ENCODE measurements around the gene FAM20C.

Gene FAM20C

DNA sequence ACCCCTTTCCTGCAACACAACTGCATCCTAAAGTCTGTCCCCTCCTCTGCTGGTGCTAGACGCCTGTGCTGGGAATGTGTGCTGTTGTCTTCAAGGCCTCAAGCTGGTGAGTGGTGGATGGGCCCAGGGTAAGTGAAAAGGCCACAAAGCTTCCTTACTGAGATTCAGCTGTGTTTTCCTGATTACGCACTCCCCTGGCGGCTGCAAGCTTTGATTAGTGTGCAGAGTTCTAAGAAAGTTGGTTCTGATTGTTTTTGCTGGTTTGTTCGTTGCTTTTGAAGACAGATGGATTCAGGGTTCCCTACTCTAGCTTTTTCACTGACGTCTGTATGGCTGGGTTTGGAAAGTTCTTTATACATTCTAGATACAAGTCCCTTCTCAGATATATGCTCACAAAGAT is 85.7 kb downstream of the FAM20C start:
- no peak for DNase-seq

DNA sequence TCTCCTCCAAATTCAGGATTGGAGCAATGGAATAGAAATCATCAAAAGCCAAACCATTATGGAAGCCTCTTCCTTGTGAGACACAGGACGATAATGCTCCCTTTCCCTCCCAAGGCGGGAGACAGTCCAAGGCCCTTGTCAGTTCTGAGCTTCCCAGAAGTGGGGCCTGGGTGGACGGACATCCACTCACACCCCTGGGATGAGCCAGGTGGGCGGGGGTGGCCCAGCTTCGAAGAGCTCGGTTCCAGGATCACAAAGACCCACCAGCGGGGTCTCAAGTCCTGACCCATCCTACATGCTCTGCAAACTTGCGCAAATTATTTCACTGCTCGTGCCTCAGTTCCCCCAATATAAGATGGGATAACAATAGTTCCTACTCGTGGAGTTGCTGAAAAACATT is 87.5 kb downstream of the FAM20C start:
- DNase-seq: no peak

GRCh38 chr7:280461-280860 is 88.1 kb downstream of the FAM20C start:
- DNase-seq: no peak

DNA sequence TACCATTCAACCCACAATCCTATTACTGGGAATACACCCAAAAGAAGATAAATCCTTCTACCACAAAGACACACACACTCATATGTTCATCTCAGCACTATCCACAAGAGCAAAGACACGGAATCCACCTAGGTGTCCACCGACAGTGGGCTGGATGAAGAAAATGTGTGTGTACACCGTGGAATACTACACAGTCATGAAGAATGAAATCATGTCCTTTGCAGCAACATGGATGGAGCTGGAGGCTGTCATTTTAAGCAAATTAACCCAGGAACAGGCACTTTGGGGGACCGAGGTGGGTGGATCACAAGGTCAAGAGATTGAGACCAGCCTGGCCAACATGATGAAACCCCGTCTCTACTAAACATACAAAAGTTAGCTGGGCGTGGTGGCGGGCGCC is 89.3 kb downstream of the FAM20C start:
- no peak for DNase-seq

- no peak for DNase-seq
Observed at GRCh38 chr7:282621-283020, 90.2 kb downstream of the FAM20C start.

GRCh38 chr7:284762-285722 is 92.7 kb downstream of the FAM20C start:
- no peak for DNase-seq

- no peak for DNase-seq
Observed at GRCh38 chr7:285731-286130, 93.4 kb downstream of the FAM20C start.

DNA sequence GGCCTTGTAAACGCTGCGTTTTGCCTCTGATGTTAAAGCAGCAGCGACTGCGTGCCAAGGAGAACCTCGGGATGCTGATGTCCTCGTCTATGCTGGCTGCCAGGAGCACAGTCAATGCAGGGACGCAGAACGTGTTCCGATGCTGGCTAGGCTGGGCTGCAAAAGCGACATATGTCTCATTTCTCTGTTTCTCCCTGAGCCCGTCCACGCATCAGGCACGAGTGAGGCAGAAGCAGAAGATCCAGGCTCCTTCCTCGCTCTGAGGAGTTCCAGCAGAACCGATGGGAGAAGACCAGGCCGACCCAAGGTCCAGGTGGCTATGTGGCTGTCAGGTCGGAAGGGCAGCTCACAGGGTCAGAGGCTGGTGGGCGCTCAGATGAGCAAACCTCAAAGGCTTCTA is 93.9 kb downstream of the FAM20C start:
- no peak for DNase-seq

DNA sequence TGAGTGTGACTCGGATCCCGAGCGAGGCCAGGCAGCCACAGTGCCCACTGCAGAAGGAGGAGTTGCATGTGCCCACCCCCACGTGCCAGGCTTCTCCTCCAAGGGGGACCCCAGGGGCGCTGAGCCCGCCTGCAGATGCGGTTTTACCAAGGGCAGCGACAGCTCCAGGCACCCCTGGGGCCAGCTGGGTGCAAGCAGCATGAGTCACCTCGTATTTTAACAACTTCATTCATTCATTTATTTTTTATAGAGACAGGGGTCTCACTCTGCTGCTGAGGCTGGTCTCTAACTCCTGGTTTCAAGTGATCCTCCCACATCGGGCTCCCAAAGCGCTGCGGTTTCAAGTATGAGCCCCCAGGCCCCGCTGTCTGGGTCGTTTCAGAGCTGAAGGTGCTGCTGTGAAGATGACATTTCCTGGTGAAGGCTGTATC is 96.3 kb downstream of the FAM20C start:
- DNase-seq: no peak

DNA sequence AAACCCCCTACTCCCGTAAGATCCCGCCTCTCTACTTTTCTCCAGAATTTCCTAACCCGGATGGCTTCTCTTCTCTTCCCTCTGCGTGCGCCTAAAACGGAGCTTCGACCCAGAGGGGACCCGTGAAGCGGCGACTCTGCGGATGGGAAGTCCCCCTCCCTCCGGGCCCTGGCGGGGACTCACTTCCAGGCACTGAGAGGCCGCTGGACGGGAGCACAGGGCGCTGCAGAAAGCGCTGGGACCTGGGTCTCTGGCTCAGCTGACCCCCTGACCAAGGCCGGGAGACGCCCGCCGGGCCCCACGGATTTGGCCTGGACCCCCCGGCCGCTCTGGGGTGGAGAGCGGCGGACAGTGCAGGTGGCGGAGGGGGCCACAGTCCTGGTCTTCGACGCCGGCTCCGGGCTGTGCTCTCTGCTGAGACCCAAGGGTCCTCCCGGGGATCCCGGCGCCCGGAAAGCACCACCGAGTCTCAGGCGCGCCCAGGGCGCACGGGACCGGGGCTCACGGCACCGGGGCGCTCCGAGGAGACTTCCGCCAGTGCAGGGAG is 96.9 kb downstream of the FAM20C start:
- no peak for DNase-seq

DNA sequence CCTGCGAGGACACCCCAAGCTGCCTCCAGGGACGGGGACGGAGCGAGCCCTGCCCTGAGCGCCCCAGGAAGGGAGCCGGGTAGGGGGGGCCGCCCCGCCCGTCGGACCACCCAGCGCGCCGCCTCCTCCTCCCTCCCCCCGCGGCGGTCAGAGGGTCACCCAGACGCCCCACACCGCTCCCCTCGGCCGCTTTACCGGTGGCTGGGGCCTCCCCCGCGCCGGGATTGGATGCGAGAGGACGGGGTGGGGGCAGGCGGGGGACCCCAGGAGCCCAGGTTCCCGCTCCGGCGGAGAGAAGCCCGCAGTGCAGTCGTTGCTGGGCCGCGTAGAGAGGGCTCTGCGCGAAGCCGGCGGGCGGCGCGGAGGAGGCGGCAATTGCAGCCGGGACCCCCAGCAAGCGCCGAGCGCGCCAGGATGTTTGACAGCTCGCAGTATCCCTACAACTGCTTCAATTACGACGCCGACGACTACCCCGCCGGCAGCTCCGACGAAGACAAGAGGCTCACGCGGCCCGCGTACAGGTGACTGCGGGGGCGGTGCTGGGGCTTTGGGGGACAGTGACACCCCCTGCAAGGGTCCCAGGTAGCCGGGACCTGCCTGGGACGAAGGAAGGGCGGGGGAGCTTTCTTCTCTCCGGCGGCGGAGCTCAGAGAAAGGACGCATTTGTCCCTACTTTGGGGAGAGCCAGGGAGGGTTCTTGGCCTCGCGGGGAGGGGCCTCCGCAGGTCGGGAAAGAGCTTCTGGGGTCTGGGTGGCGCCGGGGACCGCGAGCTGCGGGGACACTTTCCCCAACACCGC is 97.6 kb downstream of the FAM20C start, which contains the start of gene FOXL3:
Gene FOXL3, plus strand, starts transcription at position 415 of the 798 bp plus-strand sequence. Its CDS starts 0 bp downstream, at position 415.
- no peak for DNase-seq

- DNase-seq: no peak
Observed at GRCh38 chr7:290554-291372, 98.4 kb downstream of the FAM20C start.

- DNase-seq: no peak
Observed at GRCh38 chr7:291373-292092, 99.2 kb downstream of the FAM20C start.

DNA sequence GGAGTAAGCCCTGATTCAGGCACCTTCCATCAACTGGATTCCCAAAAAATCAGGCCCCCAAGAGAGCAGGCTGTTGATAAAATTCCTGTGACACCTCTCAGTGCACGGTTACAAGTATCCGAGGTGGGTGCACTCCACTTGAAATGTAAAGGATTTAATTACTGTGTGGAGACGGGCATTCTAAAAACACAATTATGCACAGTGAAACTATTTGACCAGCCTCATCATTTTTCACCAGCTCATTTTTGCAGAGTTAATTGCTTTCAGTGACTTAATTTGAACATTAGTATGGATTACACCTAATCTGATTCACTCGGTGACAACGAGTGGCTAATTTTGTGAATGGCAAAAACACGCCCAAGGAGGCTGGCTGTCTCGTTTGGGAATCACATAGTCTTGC is 99.9 kb downstream of the FAM20C start:
- DNase-seq: no peak

GRCh38 chr7:292826-293225 is 100.5 kb downstream of the FAM20C start:
- no peak for DNase-seq

DNA sequence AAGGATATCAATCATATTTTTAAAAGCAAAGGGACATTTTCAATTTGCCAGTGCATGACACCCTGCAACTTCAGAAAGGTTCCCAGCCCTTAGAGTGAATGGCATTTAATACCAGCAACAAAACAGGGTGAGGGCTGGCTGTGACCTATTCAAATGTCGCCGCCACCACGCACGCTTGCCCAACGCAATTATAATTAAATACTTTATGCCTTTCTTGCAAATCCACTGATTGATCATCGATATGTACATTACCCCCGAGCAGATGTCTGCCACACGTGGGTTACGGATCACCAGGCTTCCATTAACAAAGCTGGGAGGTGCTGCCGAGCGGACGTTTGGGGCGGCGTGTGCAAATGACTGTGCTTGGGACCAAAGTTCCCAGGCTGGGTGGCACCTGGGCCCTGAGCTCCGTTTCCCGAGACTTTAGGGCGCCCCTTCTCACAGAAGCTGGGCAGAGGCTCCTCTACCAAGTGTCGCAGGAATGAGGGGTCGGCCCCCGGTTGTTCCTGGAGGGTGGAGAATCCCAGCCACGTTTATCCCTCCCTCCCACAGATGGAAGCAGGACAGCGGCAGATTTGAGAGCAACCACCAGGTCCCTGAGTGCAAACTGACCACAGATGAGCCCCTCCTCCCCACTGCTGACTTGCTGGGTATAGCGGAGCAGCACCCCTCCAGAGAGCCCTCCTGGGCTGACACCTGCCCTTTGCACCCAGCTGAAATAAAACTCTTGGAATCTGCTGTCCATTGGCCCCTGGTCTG is 101.5 kb downstream of the FAM20C start:
- no peak for DNase-seq

DNA sequence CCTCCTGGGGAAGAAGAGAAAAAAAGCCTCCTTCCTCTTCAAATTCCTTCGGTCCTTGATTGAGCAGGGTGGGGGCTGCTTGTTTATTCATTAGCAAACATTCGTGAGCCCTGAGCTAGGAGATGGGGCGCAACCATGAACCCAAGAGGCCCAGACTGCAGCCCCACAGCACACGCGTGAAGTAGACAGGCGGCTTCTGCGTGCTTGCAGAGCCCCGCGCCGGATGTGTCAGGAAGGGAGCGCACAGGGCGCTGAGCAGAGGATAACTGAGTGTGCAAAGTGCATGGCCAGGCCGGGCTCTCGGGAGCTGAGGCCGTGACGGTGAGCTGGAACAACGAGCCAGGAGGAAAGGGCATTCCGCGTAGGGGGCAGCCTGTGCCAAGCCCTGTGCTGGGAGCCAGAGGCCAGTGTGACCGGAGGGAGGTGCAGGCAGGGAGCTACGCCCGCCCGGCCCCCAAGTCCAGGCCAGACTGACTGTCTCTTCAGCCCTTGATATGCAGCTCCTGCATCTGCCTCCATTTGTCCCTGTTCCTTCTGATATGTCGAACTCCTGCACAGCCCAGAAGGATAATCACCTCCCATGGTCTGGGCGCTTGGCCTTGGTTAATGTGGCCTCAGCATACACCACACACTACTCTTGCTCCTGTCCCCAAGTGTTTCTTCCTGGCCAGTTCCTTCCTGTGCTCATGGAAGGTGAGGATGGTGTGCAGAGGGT is 102.2 kb downstream of the FAM20C start:
- DNase-seq: no peak

- DNase-seq: no peak
Observed at GRCh38 chr7:295155-296154, 103.1 kb downstream of the FAM20C start.

DNA sequence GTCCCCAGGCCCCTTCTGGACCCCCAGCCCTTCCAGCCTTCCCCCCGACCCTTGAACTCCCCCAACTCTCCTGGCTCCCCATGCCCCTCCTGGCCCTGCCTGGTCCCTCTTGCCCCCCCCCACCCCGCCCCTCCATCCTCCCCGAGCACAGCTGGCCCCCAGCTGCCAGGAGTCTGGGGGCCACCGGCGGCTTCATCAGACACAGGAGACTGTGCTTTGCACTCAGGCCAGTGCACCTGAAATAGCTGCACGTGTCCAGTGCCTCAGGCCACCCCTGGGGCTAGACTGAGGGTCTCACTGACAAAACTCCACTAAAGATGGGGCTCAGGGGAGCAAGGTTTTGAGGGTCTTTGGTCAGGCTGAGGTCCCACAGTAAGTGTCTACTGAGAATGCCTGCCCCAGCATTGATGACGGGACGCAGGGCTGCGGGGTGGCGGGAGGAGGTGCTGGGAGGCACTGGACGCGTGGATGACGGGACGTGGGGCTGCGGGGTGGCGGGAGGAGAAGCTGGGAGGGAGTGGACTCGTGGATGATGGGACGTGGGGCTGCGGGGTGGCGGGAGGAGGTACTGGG is 104.1 kb downstream of the FAM20C start:
- DNase-seq: no peak

All from stimulated activated CD4-positive, alpha-beta T cell treated with anti-CD3 and anti-CD28 coated beads, Interleukin-4, amount 100 ng/mL, for 4 hours (primary cell).